Thyroid gland (tissue), 4 donors: ENCODE measurements around the gene TBP.
"Not testable (repeated sequence)": the region's sequence is repeated elsewhere in the genome, so short reads cannot be mapped to it uniquely, and the experiment has no call there.

ENCODE experiments used
- CTCF ChIP-seq, 6 experiments: fragments of 200-600 bp in 3 of 6; fragments of 450-650 bp in 3 of 6; sonication (generic) in 3 of 6; IDR thresholded peaks; one replicate each; pipeline ENCODE4 v1.5.1; 2016 to 2019; ENCODE audit warnings: antibody characterized with exemption in 6 of 6, mild to moderate bottlenecking in 2 of 6, inconsistent platforms in 1 of 6, moderate library complexity in 1 of 6
- POLR2A ChIP-seq, 2 donors: fragments of 450-650 bp; IDR thresholded peaks; one replicate each; pipeline ENCODE4 v1.6.1; 2017; ENCODE audit warnings: antibody characterized with exemption in 2 of 2, mild to moderate bottlenecking in 2 of 2, moderate library complexity in 1 of 2

GRCh38 chr6:170507728-170508127 is 46.4 kb upstream of the TBP start:
- TF ChIP-seq CTCF, POLR2A (IDR thresholded peaks at IDR 0.05): not testable (repeated sequence)
